Activated naive CD4-positive, alpha-beta T cell (primary cell): Measurements from ENCODE around the gene TDRD12.
"Not testable (repeated sequence)": the region's sequence is repeated elsewhere in the genome, so short reads cannot be mapped to it uniquely, and the experiment has no call there.

Source experiments
- DNase-seq, 4 experiments: peaks; one replicate each; lab custom pipeline; 2025; lab: John Stamatoyannopoulos, UW

The TDRD12 gene

DNA sequence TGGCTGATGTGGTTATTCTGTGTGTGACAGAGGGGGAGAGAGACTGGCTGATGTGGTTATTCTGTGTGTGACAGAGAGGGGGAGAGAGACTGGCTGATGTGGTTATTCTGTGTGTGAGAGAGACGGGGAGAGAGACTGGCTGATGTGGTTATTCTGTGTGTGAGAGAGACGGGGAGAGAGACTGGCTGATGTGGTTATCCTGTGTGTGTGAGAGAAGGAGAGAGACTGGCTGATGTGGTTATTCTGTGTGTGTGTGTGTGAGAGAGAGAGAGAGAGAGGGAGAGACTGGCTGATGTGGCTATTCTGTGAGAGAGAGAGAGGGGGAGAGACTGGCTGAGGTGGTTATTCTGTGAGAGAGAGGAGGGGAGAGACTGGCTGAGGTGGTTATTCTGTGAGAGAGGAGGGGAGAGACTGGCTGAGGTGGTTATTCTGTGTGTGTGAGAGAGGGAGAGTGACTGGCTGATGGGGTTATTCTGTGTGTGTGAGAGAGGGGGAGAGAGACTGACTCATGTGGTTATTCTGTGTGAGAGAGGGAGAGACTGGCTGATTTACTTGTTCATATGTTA, 27.1 kb downstream of the TDRD12 start:
- not testable (repeated sequence) for DNase-seq

DNA sequence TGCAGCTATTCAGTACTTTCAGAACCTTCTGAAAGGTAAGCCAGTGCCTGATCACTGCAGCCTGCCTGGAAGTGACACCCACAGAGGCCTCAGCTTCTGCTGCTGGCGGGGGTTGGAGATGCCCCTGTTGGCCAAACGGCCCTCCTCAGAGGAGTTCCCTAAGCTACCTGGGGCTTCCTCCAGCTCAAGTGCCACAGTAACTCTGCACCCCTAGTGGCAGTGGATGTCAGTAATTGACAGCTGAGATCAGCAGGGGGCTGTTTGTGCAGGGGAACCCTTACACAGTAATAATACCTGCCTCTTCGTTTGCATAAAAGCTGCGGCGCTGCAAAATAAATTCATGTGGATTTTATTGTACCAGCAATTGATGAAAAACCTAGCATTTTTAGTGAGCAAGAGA, 28.9 kb downstream of the TDRD12 start:
- no peak for DNase-seq

DNA sequence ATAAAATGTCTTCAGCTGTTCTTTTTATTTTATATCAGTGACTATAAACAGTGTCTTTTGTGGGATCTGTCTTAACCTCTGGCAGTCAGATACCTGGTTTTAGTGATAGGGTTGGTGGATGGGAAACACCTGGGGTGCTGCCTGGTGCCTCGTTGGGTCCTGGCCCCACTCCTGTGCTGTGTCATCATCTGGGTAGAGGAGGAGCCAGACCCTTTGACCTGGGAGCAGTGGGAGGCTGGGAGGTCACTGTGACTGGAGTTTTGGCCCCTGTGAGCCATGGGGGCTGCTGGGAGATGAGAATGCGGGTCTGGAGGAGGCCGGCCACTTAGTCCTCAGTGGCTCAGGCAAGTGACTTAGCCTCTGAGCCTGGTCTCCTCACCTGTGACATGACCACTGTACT, 29.4 kb downstream of the TDRD12 start:
- no peak for DNase-seq

DNA sequence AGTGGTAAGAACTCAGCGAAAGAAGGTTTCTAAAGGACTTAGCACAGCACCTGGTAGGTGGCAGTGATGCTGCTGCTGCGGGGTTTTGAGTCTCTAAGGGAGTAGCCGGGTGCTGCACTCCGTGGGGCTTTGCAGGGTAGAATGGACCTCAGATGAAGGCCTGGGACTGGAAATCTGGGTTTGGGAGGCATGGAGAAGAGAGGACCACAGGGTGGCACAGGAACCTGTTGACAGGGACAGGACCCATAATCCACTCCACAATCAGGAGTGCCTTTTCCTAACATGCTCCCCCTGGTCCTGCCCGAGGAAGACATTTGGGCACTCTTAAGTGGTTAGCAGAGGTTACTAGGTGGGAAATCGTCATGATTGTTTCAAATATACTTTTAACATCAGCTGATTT, 29.8 kb downstream of the TDRD12 start:
- no peak for DNase-seq

DNA sequence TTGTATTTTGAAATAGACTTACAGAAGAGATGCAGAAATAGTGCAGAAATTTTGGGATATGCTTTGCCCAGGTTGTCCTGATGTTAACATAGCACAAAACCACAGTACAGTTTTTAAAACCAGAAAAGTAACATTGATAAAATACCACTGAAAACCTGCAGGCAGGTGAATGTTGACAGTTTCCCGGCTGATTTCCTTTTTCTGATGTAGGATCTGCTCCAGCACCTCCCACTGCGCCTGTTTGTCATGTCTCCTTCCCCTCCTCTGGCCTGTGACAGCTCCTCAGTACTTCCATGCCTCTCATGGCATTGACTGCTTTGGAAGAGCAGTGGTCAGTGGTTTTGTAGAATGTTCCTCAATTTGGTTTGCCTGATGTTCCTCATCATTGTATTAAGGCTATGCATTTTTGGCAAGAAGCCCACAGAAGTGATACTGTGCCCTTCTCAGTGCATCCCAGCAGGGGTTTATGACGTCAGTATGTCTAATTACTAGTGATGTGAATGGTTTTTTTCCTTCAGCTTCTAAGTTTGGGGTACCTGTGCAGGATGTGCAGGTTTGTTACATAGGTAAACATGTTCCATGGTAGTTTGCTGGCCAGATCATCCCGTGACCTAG, 31.0 kb downstream of the TDRD12 start:
- DNase-seq, result no peak

DNA sequence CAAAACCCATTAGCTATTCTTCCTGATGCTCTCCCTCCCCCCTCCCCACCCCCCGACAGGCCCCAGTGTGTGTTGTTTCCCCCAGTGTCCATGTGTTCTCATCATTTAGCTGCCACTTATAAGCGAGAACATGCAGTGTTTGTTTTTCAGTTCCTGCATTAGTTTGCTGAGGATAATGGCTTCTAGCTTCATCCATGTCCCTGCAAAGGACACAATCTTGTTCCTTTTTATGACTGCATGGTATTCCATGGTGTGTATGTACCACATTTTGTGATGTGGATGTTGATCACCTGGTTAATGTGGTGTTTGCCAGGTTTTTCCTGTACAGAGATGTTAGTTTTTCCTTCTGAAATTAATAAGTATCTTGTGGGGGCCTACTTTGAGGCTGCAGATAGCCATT, 31.5 kb downstream of the TDRD12 start:
- DNase-seq, result no peak

DNA sequence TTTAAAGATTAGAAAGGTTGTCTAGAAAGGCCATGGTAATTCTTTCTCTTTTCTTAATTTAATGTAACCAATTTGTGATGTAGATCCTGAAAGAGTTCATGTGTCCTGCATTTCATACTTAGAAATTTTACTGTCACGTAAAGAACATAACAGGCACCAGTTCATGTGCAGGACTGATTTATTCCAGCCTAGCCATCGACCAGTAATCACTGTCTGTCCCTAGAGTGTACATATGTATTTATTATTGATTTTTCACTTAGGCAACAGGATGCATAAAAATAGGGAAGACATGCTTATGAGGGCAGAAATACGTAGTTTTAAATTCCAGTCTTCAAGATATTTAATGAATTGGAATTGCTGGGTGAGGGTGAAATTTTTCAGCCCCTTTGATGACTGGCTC, 37.6 kb downstream of the TDRD12 start:
- DNase-seq, result no peak

DNA sequence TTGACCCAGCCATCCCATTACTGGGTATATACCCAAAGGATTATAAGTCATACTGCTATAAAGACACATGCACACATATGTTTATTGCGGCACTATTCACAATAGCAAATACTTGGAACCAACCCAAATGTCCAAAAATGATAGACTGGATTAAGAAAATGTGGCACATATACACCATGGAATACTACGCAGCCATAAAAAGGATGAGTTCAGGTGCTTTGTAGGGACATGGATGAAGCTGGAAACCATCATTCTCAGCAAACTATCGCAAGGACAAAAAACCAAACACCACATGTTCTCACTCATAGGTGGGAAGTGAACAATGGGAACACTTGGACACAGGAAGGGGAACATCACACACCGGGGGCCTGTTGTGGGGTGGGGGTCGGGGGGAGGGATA, 45.8 kb downstream of the TDRD12 start:
- DNase-seq, result not testable (repeated sequence)

DNA sequence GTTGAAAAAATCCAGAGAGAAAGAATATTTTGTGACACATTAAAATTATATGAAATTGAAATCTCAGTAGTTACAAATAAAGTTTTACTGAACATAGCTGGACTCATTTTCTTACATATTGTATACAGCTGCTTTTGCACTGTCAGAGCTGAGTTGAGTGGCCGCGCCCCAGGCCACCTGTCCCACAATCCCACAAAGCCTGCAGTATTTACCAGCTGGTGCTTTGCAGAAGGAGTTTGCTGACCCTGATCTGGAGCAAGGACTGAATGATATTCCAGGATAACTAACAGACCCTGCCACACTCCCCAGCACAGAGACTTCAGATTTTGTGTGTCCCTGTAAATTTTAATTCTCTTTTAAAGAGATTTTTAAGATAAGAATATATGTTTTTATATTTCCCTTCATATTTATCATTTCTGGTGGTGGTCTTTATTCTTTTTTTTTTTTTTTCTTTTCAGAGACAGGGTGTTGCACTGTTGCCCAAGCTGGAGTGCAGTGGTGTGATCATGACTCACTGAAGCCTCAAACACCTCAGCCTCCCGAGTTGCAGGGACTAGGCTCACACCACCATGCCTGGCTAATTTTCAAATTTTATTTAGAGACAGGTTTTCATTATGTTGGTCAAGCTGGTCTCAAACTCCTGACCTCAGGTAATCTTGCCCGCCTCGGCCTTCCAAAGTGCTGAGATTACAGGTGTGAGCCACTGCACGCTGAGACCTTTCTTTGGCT, 48.5 kb downstream of the TDRD12 start:
- no peak for DNase-seq

DNA sequence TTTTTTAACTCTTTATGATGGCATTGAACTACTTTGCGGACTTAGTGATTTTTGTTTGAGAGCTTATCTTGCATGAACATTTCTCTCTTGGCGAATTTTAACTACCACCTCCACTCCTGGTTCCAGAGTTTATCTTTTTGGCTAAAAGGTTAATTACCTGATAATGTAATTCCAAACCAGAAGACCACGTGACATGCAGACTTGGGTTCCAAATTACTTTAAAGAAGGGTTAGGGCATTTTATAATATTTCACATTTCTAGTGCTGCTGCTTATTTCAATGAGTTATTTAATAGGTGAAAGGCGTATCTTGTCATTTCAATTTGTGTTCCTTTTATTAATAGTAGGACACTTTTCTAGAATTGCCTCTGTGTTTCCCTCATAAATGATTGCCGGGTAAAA, 52.0 kb downstream of the TDRD12 start:
- no peak for DNase-seq

DNA sequence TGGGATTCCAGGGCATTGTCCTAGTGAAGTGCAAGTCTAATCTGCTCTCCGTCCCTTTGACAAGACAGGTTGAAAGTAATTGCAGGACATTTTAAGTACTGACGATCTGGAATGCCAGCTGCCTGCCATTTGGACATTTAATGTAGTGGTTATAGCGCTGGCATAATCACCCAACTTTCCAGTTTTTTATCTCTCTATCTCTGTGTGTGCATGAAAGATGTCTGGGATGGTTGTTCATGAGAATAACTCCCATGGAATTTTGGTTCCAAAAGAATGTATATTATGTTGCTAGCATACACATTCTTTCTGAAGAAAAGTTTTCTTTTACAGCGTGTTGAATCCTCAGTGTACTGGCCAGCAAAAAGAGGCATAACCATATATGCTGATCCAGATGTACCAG, 53.6 kb downstream of the TDRD12 start:
- DNase-seq, result no peak

DNA sequence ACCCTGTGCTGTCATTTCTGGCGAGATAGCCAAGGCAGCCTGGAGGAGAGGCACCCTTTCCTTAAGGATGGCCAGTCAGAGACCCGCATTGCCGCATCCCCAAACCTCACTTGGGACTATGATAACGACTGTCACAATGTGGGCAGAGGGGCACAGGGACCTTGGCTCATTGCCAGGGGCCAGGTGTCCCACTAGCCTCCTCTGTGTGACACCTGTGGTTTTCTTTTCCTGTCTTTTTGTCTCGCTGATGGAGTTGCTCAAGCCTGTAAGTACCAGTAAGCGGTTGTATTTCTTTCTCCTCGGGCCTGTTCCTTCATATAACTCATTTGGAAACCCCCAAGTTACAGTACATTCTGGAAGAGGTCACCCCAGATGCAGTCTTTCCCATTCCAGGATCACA, 59.5 kb downstream of the TDRD12 start:
- no peak for DNase-seq

DNA sequence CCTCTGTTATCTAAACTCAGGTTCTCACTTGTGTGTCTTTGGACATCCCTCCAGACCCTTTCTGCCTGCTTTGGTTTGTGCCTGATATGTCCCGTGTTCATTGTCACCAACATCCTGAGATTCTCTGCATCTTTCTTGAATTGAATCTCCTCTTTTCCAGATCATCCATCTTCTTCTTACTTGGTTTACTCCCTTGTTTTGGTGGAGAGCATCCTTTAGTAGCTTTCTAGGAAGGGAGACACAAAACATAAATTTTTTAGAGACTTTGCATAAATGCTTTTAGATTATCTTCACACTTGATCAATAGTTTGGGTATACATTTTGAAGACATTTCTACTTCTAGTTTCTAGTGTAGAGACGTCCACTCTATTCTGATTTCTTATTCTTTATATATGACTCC, 61.7 kb downstream of the TDRD12 start:
- DNase-seq, result no peak

DNA sequence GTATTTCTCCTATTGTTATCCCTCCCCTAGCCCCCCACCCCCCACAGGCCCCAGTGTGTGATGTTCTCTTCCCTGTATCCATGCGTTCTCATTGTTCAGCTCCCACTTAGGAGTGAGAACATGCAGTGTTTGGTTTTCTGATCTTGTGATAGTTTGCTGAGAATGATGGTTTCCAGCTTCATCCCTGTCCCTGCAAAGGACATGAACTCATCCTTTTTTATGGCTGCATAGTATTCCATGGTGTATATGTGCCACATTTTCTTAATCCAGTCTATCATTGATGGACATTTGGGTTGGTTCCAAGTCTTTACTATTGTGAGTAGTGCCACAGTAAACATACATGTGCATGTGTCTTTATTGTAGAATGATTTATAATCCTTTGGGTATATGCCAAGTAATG, 62.5 kb downstream of the TDRD12 start:
- not testable (repeated sequence) for DNase-seq

DNA sequence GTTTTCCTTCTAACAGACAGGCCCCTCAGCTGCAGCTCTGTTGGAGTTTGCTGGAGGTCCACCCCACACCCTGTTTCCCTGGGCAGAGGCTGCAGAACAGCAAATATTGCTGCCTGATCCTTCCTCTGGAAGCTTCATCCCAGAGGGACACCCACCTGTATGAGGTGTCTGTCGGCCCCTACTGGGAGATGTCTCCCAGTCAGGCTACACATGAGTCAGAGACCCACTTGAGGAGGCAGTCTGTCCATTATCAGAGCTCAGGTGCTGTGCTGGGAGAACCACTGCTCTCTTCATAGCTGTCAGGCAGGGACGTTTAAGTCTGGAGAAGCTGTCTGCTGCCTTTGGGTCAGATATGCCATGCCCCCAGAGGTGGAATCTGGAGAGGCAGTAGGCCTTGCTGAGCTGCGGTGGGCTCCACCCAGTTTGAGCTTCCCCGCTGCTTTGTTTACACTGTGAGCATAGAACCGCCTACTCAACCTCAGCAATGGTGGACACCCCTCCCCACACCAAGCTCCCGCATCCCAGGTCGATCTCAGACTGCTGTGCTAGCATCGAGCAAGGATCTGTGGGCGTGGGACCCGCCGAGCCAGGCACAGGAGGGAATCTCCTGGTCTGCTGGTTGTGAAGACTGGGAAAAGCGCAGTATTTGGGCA, 67.7 kb downstream of the TDRD12 start:
- not testable (repeated sequence) for DNase-seq

DNA sequence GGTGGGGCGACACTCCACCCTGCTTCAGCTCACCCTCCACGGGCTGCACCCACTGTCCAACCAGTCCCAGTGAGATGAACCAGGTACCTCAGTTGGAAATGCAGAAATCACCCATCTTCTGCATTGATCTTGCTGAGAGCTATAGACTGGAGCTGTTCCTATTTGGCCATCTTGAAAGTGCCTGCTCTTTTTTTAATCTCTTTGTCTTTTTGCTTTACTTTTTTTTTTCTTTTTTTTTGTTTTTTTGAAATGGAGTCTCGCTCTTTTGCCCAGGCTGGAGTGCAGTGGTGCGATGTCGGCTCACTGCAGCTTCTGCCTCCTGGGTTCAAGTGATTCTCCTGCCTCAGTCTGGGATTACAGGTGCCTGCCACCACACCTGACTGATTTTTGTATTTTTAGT, 68.3 kb downstream of the TDRD12 start:
- not testable (repeated sequence) for DNase-seq

DNA sequence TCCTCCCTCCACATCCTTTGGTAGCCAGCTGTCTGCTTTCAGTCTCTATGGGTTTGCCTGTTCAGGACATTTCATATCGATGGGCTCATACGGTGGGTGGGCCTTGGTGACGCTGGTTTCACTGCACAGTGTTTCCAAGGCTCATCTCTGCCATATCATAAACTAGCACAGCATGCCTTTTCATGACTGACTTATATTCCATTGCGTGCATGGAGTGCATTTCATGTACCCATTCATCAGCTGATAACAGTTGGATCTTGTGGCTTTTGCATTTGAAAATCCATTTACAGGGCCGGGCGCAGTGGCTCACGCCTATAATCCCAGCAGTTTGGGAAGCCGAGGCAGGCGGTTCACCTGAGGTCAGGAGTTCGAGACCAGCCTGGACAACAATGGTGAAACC, 69.9 kb downstream of the TDRD12 start:
- no peak for DNase-seq

DNA sequence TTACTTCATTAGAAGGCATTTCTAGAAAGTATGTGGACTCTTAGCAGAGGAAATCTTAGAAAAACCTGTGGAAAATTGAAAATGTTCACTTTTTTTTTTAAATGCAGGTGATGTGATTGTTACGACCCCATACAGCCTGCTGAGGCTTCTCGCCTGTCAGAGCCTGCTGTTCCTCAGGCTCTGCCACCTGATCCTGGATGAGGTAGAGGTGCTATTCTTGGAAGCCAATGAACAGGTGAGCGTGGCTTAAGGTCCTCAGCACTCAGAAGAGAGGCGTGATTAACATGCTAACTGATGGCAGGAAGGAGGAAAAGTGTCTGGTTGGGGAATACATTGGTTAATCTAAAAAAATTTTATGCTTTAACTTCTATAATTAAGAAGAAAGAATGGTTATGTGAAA, 78.6 kb downstream of the TDRD12 start:
- DNase-seq, result no peak

DNA sequence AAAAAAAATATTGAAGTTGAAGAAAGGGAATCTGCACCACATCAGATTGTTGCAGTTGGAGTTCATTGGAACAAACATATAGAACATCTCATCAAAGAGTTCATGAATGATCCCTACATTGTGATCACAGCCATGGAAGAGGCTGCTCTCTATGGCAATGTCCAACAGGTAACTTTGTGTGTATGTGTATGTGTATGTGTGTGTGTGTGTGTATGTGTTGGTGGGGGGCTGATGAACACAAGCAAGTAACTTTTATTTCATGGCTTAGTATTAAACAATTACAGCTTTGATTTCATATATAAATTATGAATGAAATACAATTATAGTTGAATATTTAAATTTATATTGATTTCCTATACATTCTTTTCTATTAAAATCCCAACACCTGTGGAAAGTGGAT, 80.6 kb downstream of the TDRD12 start:
- no peak for DNase-seq

DNA sequence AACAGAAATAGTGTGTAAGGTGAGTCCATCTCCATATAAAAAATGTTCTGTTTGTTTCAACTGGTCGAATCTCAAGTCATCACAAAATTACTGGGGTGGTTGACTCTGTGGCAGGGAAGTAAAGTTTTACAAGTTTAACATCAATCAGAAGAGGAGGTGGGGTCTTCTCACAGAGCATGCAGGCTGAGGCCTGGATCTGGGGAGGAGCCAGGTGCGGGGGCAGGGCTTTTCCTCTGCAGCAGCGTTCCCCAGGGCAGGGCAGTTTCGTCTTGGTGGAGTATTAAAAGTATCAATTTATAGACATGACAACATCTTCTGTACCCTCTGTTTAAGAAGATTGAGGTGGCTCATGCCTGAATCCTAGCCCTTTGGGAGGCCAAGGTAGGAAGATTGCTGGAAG, 81.2 kb downstream of the TDRD12 start:
- no peak for DNase-seq

DNA sequence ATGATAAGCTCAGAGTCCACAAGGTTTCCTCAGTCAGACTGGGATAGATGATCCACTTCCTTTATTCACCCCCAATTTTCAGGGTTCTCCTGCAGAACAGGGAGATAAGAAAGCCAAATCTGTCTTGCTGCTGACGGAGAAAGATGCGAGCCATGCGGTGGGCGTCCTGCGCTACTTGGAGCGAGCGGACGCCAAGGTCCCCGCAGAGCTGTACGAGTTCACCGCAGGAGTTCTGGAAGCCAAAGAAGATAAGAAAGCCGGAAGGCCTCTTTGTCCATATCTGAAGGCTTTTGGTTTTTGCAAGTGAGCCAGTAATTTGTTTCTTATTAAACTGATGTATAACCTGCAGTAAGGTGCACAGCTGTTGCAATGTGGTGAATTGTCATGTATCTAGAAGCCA, 83.3 kb downstream of the TDRD12 start:
- DNase-seq, result no peak

DNA sequence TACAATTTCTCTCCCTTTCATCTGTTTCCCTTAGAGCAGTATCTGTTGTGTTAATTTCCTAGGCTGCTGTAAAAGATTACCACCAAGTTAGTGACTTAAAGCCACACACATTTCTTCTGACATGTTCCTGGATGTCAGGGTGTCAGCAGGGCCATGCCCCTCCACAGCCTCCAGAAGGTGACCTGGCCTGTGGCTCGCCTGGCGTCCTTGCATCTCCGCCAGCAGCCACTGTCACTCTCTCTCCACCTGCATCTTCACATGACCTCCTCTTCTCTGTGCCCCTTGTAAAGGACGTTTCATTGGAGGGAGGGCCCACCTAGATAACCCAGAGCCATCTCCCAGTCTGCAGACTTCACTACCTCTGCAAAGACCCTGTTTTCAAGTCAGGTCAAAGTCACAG, 88.7 kb downstream of the TDRD12 start:
- no peak for DNase-seq

DNA sequence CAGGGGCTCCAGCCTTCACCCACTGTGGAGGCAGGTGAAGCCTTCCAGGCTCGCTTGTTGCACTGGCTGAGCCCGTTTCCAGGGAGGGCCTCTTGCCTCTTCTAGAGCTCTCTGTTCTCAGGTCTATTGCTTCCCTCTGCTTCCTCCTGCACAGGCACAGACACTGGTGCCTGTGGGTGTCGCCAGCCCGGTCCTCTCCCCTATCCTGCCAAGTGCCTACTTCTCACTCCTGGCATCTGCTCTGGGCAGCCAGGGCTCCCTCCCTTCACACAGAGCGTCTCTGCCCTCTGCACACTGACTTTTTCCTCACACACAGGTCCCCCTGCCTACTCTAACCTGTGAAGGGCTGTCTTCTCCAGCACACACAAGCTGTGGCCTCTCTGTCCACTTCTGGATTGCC, 89.7 kb downstream of the TDRD12 start:
- no peak for DNase-seq
